Forelimb muscle (tissue), 1 donor: ENCODE data around the gene MAN2B2. TPM values are rescaled to one million over a fixed set of nuclear protein-coding genes. Genes with fewer than 3 reads are reported as not detected.
"Not testable (repeated sequence)": the region's sequence is repeated elsewhere in the genome, so short reads cannot be mapped to it uniquely, and the experiment has no call there.

Source experiments
- DNase-seq: peaks from one replicate; pipeline ENCODE4 v3.0.0-alpha.2; 2013; ENCODE audit warnings: low read depth
- polyA plus RNA-seq: library from polyadenylated mRNA; unstranded; fragments of 120-200 nt; gene quantifications from one replicate; pipeline ENCODE4 v1.2.1, GENCODE V29; 2013; ENCODE audit not compliant: insufficient read length

MAN2B2 gene
- polyA plus RNA-seq, 1 donor: 5.6 TPM

GRCh38 chr4:6616087-6616995, 41.4 kb downstream of the MAN2B2 start:
- DNase-seq: no peak

- no peak for DNase-seq
These were observed 42.3 kb downstream of the MAN2B2 start for GRCh38 chr4:6617246-6617645.

GRCh38 chr4:6618386-6619115, 43.6 kb downstream of the MAN2B2 start:
- DNase-seq: no peak

DNA sequence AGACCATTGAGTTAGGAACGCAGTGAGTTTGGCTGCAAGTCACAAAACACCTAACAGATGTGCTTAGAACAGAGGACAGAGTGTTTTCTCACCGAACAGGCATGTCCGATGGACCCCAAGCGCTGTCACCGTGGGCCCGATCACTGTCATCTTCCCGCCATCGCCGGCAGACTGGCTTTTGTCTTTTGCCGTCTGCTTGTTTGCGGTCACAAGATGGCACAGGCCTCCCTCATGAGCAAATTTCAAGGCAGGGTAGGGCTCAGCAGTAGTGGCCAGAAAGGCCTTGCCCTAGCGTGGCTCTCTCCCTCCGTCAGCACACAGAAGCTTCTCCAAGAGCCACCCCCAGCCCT, 44.1 kb downstream of the MAN2B2 start:
- no peak for DNase-seq

GRCh38 chr4:6619466-6620255, 44.7 kb downstream of the MAN2B2 start:
- DNase-seq: no peak

DNA sequence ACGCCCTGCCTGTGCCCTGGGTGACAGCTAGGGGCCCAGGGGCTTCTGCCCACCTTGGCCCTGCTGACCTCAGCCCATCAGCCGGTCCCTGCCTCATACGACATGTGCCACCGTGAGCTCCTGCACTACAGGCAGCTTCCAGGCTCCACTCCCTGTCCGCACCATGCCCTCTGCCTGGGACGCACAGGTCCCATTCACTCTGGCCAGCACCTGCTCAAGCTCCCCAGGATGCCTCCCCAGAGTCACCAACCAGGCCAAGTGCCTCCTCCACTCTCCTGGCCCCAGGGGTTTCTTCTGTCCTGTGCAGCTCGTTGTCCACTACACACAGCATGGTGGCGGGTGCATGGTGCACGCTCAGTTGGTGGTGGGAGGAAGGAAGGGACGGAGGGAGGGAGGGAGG, 45.3 kb downstream of the MAN2B2 start:
- DNase-seq: no peak

DNA sequence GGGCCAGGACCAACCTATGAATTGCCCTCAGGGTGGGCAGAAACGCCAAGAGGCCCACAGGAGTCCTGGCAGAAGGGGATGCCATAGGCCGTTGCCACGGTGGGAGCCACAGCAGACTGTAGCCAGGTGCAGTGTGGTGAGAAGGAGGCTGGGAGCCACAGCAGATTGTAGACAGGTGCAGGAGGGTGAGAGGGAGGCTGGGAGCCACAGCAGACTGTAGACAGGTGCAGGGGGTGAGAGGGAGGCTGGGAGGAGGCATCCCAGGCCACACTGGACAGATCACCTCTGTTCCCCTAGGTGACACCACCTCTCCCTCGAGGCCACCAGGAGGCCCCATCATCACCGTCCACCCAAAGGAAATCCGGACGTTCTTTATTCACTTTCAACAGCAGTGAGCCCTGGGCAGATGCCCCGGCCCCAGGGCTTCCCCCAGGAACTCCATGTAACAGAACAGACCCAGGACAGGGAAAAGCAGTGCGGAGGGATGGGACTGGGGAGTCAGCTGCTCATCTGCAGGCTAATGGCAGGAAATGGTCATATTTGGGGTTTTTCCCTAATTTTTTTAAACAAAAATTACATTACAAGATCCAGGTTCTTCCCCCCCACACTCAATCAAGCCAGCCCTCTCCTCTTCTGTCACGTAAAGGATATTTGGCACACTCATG, 46.0 kb downstream of the MAN2B2 start:
- DNase-seq: no peak

- no peak for DNase-seq
These were observed 46.6 kb downstream of the MAN2B2 start for GRCh38 chr4:6621556-6621927.

- DNase-seq: no peak
These were observed 47.8 kb downstream of the MAN2B2 start for GRCh38 chr4:6622744-6623143.

- DNase-seq: no peak
These were observed 50.3 kb downstream of the MAN2B2 start for GRCh38 chr4:6625256-6625655.

GRCh38 chr4:6626066-6626465, 51.1 kb downstream of the MAN2B2 start:
- no peak for DNase-seq

DNA sequence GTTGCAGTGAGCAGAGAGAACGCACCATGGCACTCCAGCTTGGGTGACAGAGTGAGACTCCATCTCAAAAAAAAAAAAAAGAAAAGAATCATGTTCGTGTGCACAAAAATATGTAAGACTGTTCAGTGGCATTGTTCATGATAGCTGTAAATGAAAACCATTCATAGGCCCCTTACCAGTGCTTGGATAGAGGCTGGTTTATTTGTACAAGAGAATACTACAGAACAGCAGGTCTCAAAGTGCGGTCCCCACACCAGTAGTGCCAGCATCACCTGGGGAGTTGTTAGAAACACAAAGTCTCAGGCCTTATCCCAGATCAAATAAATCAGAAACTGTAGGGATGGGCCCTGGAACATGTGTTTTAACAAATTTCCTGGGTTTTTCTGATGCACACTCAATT, 52.8 kb downstream of the MAN2B2 start:
- DNase-seq: no peak

DNA sequence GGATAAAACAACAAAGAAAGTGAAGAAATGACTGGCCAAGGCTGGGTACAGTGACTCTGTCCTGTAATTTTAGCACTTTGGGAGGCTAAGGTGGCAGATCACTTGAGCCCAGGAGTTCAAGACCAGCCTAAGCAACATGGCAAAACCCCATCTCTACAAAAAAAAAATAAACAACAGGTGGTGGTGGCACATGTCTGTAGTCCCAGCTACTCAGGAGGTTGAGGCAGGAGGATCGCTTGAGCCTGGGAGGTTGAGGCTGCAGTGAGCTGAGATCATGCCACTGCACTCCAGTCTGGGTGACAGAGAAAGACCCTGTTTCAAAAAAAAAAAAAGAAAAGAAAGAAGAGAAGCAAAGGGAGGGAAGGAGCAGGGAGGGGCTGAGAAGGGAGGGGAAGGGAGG, 53.5 kb downstream of the MAN2B2 start:
- not testable (repeated sequence) for DNase-seq

GRCh38 chr4:6632125-6632524, 57.1 kb downstream of the MAN2B2 start:
- DNase-seq: no peak

- no peak for DNase-seq
These were observed 58.3 kb downstream of the MAN2B2 start for GRCh38 chr4:6633091-6633906.

DNA sequence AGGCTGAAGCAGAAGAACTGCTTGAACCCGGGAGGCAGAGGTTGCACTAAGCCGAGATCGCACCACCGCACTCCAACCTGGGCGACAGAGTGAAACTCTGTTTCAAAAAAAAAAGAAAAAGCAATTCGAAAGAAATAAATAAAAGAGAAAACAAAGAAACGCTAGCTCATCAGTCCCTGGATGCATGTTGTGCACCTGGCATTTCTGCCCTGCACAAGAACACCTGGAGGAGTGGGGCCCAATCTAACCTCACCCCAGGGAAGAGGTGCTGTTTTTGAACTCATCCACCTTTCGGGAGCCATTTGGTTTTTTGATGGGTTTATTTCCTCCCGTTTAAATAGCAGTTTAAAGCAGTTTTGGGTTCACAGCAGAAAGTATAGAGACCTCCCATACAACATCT, 59.8 kb downstream of the MAN2B2 start:
- DNase-seq: no peak

DNA sequence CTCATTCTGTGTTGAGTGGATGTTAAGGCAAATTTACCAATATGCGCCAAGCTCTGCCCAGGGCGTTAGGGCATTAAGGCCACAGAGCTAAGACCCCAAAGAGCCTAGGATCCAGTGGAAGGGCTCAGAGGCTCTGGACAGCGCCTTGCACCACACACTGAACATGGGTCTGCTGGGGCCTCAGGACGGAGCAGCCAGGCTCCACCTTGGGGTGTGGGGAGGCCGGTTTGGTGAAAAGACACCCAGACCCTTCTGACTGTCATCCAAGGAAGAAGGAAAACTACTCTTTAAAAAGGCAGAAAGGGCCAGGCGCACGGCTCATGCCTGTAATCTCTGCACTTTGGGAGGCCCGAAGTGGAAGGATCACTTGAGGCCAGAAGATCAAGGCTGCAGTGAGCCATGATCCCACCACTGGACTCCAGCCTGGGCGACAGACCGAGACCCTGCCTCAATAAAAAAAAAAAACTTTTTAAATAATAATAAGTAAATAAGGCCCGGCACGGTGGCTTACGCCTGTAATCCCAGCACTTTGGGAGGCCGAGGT, 64.2 kb downstream of the MAN2B2 start:
- no peak for DNase-seq

GRCh38 chr4:6640292-6641163, 65.5 kb downstream of the MAN2B2 start, which contains the start of gene MRFAP1:
MRFAP1 (plus strand) TSS chr4:6640685; CDS start chr4:6640863, 178 bp downstream.
- DNase-seq: peak; percentile 87

DNA sequence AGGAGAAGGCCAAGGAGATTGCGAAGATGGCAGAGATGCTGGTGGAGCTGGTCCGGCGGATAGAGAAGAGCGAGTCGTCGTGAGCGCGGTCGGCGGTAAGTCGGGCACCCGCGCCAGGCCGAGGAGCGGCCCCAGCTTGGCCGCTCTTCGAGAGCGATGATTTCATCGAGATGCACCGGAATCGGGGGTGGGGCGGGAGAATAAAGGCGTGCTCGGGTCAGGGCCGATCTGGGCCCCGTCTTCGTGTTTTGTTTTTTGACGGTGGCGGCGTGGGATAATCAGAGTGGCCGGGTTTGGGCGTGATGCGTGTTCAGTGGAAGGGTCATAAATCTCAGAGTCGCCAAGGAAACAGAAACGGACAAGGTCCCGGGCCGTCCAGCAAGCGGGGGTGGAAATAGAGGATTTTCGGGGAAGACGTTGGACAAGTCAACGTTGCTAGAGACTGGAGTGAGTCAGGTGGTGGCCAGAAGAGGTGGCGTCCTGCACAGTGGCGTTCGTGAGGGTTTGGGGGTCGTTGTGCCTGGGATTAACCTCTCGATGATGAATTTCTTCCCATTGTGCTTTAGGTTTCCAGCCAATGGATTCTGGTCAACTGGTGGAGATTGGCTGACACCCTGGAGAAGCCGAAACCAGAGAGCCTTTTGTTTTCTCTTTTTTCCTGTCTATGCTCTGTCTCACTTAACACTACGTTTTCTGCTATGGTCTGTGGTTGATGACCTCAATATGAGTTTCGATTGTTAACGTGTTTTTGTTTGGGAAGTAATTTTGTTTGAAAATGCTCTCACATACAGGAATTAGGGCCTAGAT, 66.4 kb downstream of the MAN2B2 start:
- no peak for DNase-seq
